A673 (cell line): ENCODE measurements around the gene CCR6. TPM values are rescaled to one million over a fixed set of nuclear protein-coding genes. Genes with fewer than 3 reads are reported as not detected.
"Not testable (repeated sequence)": the region's sequence is repeated elsewhere in the genome, so short reads cannot be mapped to it uniquely, and the experiment has no call there.

Source experiments
- BruUV-seq: library from RNA; stranded (reverse); fragments of 400-500 nt; replicated peaks from 2 replicates; lab custom pipeline; 2021; lab: Mats Ljungman, UMichigan
- CTCF ChIA-PET: fragments of 300-600 bp; sonication (Branson Sonifier 250); formaldehyde crosslinking; loops from one replicate; lab custom pipeline; 2022; ENCODE audit warnings: antibody characterized with exemption; lab: Charles Lee
- POLR2A ChIA-PET: fragments of 300-600 bp; sonication (Branson Sonifier 250); formaldehyde crosslinking; loops from one replicate; lab custom pipeline; 2022; ENCODE audit warnings: antibody characterized with exemption; ENCODE audit not compliant: low non-redundant PET; lab: Charles Lee
- DNase-seq: peaks from one replicate; pipeline ENCODE4 v3.0.0-alpha.2; 2015; ENCODE audit warnings: low spot score
- H3K27ac ChIP-seq: fragments of 200-600 bp; sonication (generic); 2 replicates; pipeline ENCODE4 v1.5.1; 2016; ENCODE audit warnings: mixed run types, low read depth, mild to moderate bottlenecking, mixed read lengths, antibody characterized with exemption, low read length; ENCODE audit not compliant: poor library complexity, severe bottlenecking
- H3K27me3 ChIP-seq: fragments of 200-600 bp; sonication (generic); replicated peaks from 2 replicates; pipeline ENCODE4 v1.6.1; 2017; ENCODE audit warnings: mixed run types, low read depth, mild to moderate bottlenecking, mixed read lengths, antibody characterized with exemption, low read length; ENCODE audit not compliant: insufficient read depth, poor library complexity
- H3K36me3 ChIP-seq: fragments of 200-600 bp; sonication (generic); 2 replicates; pipeline ENCODE4 v1.6.1; 2016; ENCODE audit warnings: mixed run types, mild to moderate bottlenecking, mixed read lengths, antibody characterized with exemption, low read length; ENCODE audit not compliant: insufficient read depth, poor library complexity, severe bottlenecking
- H3K4me1 ChIP-seq: fragments of 200-600 bp; sonication (generic); 2 replicates; pipeline ENCODE4 v1.6.1; 2017; ENCODE audit warnings: mixed run types, mild to moderate bottlenecking, mixed read lengths, antibody characterized with exemption, low read length; ENCODE audit not compliant: insufficient read depth, poor library complexity, severe bottlenecking
- H3K4me3 ChIP-seq: fragments of 200-600 bp; sonication (generic); 2 replicates; pipeline ENCODE4 v1.5.1; 2016; ENCODE audit warnings: low read depth, mixed run types, mild to moderate bottlenecking, mixed read lengths, low read length; ENCODE audit not compliant: poor library complexity, severe bottlenecking
- H3K9me3 ChIP-seq: fragments of 200-600 bp; sonication (generic); 2 replicates; pipeline ENCODE4 v1.6.1; 2016; ENCODE audit warnings: mixed run types, low read depth, mild to moderate bottlenecking, mixed read lengths, antibody characterized with exemption, low read length; ENCODE audit not compliant: poor library complexity, severe bottlenecking
- EZH2 ChIP-seq: fragments of 200-600 bp; sonication (generic); IDR thresholded peaks from 2 replicates; pipeline ENCODE4 v1.6.1; 2017; ENCODE audit warnings: borderline replicate concordance, low read depth, mild to moderate bottlenecking, mixed read lengths, antibody characterized with exemption, low read length; ENCODE audit not compliant: poor library complexity, severe bottlenecking
- intact Hi-C: fragments of 100-400 bp; cut with micrococcal nuclease; formaldehyde crosslinking; loops from one replicate; pipeline ENCODE4 v1.10.0; 2022; ENCODE audit not compliant: unreplicated experiment
- total RNA-seq: library from RNA; stranded (reverse); gene quantifications from 2 replicates; pipeline ENCODE4 v1.2.3, GENCODE V29; 2021
- TF ChIP-seq, protein P1 (sequence below): fragments of 300-800, 200-600 bp; sonication (generic); conservative IDR thresholded peaks from 2 replicates; pipeline ENCODE4 v1.5.1; 2017; ENCODE audit warnings: low read depth, mild to moderate bottlenecking, antibody characterized with exemption, low read length, moderate library complexity, mixed read lengths

The CCR6 gene
- total RNA-seq, 1 experiment from 2014 or later, result not detected

DNA sequence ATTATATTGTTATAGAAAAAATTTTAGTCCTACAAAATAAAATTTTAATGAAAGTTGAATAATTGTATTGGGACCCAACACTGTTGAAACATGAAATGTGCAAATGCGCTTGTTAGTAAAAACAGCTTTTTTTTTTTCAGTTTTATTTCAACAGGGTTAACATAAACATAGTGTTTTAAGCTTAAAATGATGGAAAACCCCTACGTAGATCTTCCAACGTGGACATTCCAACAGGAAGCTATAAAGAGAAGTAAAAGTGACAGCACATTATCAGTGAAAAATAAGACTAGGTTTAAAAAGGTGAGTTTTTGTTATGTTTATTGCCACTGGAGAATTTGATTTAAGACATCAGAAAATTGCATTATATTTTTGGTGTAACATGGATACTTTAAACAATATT, 41.4 kb downstream of the CCR6 start:
- BruUV-seq, result no TSS peak
- no peaks in the 10 kb centered on the region for H3K4me1 ChIP-seq
- no peaks in the 10 kb centered on the region for H3K9me3 ChIP-seq
- H3K4me3 ChIP-seq, result no peak overlapping the region
- intact Hi-C loops, result no loop called here
- no peak overlapping the region for H3K27ac ChIP-seq
- no peak for DNase-seq
- TF ChIP-seq, protein P1, sequence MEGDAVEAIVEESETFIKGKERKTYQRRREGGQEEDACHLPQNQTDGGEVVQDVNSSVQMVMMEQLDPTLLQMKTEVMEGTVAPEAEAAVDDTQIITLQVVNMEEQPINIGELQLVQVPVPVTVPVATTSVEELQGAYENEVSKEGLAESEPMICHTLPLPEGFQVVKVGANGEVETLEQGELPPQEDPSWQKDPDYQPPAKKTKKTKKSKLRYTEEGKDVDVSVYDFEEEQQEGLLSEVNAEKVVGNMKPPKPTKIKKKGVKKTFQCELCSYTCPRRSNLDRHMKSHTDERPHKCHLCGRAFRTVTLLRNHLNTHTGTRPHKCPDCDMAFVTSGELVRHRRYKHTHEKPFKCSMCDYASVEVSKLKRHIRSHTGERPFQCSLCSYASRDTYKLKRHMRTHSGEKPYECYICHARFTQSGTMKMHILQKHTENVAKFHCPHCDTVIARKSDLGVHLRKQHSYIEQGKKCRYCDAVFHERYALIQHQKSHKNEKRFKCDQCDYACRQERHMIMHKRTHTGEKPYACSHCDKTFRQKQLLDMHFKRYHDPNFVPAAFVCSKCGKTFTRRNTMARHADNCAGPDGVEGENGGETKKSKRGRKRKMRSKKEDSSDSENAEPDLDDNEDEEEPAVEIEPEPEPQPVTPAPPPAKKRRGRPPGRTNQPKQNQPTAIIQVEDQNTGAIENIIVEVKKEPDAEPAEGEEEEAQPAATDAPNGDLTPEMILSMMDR, result no peak
- peaks cover 10% of the 10 kb centered on the region for H3K27me3 ChIP-seq
- H3K36me3 ChIP-seq, result no peaks in the 10 kb centered on the region
- CTCF ChIA-PET, result interaction anchor here (0.6 kb wide), 1 partner anchor 311 kb away, joined by 3 read pairs; no protein-coding TSS in a partner anchor
- POLR2A ChIA-PET, result no interaction called here

DNA sequence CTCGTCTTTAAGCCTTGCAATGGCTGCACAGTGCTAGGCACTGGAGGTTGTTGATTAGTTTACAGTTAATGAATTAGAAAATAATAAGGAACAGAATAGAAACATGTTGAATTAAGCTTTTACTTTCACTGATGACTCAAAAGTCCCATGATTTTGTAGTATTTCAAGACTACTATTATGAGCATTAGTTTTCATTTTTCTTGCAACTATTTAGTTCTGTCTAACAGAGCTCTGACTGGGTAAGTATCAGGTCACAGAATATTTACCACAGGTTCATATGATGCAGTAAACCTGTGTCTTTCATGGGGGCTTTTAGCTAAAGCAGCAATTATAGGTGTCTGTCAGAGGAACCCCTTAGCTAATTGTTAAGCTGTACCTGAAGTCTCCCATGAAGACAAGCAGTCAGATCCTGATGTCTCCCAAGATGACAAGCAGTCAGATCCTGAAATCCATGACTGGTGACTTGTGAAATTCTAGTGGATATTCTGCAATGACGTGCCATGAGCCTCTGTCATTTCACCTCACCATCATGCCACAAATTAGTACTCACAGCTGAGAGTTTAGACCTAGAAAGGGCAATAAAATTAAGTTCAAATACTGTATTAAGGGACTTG, 43.1 kb downstream of the CCR6 start:
- no peak for DNase-seq
- ChIA-PET POLR2A (no interaction called here), CTCF (no interaction called here)
- Histone ChIP-seq H3K9me3 (no peaks in the 10 kb centered on the region), H3K36me3 (no peaks in the 10 kb centered on the region), H3K27ac (no peak overlapping the region), H3K4me1 (no peaks in the 10 kb centered on the region), H3K27me3 (peaks cover 10% of the 10 kb centered on the region), H3K4me3 (no peak overlapping the region)
- intact Hi-C loops, result no loop called here
- BruUV-seq, result no TSS peak
- TF ChIP-seq, protein P1, result no peak
- no peak for TF ChIP-seq EZH2

DNA sequence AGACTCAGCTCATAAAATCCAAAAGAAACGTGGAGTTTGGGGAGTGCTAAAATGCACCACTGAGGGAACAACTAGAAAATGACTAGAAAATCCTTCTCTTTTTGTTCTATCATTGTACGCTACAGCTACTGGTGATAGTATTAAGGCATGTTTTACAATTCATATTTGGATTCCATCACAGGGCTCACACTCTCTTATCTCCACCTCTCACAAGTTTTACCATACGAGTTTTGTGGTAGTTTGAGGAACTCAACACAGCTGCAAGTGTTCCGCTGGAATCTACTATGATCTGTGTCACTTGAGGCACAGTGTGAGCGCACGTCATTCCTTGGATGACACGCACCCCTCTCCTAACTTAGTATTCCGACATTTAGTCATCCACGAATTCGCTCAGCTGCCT, 44.8 kb downstream of the CCR6 start:
- H3K27ac ChIP-seq, intact Hi-C loops, POLR2A ChIA-PET, H3K9me3 ChIP-seq, BruUV-seq, H3K36me3 ChIP-seq, DNase-seq, H3K4me3 ChIP-seq, CTCF ChIA-PET, H3K4me1 ChIP-seq: not testable (repeated sequence)
- H3K27me3 ChIP-seq, result peaks cover 16% of the 10 kb centered on the region

DNA sequence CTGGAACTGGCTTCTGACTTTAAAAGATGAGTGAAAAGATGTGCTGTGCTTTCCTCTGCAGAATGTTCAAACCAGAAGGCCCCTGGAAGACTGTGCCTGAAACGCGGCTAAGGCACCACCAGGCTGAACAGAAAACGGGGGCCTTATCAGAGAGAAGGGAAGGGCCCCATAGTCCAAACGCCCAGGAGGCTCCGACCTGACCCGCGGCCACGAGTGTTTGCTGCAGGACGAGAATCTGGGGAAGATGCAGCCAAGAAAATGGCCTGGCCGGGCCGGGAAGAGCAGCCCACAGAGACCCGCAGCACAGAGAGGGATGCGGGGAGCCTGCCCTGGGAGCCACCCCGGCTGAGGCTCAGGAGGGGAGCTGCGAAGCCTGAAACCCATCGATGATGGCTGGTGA, 45.4 kb downstream of the CCR6 start:
- H3K4me1 ChIP-seq, H3K9me3 ChIP-seq, POLR2A ChIA-PET, DNase-seq, H3K4me3 ChIP-seq, intact Hi-C loops, BruUV-seq, H3K27ac ChIP-seq, CTCF ChIA-PET, H3K36me3 ChIP-seq: not testable (repeated sequence)
- peaks cover 16% of the 10 kb centered on the region for H3K27me3 ChIP-seq

DNA sequence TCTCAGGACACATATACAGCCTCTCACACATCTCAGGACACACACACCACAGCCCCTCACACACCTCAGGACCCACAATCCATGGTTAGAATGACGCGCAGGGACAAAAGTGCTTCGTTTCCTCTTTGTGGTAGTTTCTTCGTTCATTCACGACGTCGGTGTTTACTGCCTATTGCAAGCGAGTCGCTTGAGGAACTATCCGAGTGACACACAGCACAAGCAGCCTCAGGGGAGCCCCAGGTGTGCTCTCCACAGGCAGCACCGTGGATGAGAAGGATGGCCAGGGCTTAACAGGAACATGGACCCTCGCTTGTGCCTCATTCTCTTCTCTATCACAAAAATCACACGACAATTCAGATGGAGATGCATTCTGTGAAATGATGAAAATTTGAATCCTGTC, 47.0 kb downstream of the CCR6 start:
- H3K9me3 ChIP-seq, H3K27ac ChIP-seq, H3K36me3 ChIP-seq, H3K4me3 ChIP-seq, intact Hi-C loops, H3K4me1 ChIP-seq, POLR2A ChIA-PET, BruUV-seq, CTCF ChIA-PET, DNase-seq: not testable (repeated sequence)
- H3K27me3 ChIP-seq, result peaks cover 16% of the 10 kb centered on the region

DNA sequence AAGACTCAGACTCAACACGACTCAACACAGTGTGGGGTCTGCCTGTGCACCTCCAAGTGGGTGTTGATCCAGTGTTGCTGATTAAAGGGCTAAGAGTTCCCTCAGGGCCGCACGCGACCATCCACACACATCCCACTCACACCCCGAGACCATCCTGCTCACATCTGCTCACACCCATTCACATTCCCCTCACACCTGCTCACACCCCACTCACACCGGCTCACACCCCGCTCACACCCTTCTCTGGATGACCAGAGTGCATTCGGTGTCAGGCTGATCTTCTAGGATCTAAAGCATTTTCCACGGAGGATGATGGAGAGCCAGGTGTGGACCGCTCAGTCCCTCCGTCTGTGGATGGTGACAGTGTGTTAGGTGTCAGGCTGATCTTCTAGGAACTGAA, 48.4 kb downstream of the CCR6 start:
- POLR2A ChIA-PET, intact Hi-C loops, DNase-seq, H3K4me1 ChIP-seq, H3K36me3 ChIP-seq, CTCF ChIA-PET, H3K27ac ChIP-seq, H3K4me3 ChIP-seq, BruUV-seq, H3K9me3 ChIP-seq, H3K27me3 ChIP-seq: not testable (repeated sequence)
